Measurements from ENCODE around the gene ZBTB40.
A peak's percentile ranks its signal among the peaks of the same experiment; 100 is the strongest.

ZBTB40 gene

GRCh38 chr1:22509815-22510214 lies 58.2 kb downstream of the ZBTB40 start:
- DNase-seq: no peak

DNA sequence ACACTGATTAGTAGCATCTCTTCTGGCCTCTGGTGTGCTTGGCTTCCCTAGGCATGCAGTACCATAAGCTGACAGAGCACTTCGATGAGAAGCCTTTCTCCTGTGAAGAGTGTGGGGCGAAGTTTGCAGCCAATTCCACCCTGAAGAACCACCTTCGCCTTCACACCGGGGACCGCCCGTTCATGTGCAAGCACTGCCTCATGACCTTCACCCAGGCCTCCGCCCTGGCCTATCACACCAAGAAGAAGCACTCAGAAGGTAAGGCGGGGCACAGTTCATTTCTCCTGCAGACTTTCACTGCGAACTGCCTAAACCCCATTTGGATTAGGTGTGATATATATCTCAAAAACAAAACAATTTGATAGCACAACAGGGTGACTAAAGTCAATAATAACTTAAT lies 61.2 kb downstream of the ZBTB40 start:
- no peak for DNase-seq

- no peak for DNase-seq
Observed at GRCh38 chr1:22516906-22517571, 65.4 kb downstream of the ZBTB40 start.

- no peak for DNase-seq
Observed at GRCh38 chr1:22517956-22518355, 66.3 kb downstream of the ZBTB40 start.

DNA sequence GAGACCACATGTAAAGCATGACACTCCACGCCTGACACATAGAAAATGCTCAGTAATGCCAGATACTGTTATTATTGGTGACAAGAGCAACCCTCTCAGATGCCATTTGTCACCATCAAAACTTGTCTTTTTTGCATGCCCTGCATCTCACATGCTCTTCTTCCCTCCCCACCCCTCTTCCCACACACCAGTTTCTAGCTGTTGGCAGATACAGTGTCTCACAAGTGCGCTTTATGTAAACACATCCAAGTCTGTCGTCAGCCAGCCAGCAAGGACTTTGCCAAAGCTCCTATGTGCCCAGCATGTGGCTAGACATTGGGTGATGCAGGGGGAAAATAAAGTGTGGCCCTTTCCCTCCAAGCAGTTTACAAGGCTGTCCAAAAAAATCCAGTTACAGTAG lies 66.7 kb downstream of the ZBTB40 start:
- no peak for DNase-seq

DNA sequence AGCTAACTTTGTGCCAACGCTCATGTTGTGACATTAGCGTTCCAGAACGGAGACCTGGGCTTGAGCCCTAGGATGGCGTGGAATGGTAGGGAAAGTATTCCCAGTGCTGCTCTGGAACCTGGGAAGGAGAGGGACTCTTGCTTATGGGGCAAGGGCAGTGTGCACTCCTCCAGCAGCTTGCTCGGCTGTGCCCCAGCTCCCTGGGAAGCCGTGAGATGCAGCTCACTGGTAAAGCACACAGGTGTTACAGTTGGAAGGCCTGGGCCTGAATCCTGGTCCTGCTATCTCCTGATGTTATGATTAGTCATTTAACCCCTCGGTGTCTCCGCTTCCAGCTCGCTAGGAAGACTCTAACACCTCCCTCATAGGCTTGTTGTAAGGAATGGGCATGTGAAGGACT lies 69.2 kb downstream of the ZBTB40 start:
- DNase-seq: no peak

DNA sequence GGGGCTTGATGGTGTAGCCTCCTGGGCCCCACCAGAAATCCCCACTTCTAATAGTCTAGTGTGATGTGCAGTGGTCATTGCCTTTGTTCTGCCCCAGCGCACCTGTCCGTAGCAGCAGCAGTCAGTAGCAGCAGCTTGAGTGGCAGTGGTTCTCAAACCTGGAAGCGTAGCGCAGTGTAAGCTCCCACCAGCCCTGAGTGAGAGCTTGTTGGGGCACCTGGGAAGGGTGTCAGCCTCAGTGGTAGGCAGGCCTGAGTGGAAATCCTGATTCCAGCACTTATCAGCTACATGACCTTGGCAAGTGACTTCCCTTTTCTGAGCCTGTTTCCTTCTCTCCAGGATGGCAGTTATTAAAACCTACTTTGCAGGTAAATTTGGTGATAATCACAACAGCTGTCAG lies 70.0 kb downstream of the ZBTB40 start:
- DNase-seq: no peak

DNA sequence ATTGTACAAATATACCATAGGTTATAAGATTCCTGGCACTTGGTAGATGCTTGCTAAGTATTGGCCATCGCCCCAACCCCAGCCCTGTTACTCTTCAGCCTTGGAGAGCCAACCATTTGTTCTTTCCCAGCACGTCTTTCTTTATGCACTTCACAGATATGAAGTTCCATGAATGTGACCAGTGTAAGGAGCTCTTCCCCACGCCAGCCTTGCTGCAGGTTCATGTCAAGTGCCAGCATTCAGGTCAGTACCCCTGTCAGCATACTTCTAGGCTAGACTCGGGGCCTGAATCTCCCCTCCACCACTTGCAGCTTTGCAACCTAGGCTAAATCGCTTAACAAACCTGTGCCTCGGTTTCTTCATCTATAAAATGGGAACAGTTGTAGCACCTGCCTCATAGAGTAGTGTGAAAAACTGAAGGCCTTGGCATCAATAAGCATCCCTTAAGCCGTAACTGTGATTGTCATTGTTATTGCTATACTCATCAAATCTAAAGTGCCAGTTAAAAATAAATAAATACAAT lies 70.6 kb downstream of the ZBTB40 start:
- no peak for DNase-seq

GRCh38 chr1:22524481-22524880 lies 72.8 kb downstream of the ZBTB40 start:
- no peak for DNase-seq

GRCh38 chr1:22525211-22525610 lies 73.6 kb downstream of the ZBTB40 start:
- DNase-seq: no peak

GRCh38 chr1:22525646-22526045 lies 74.0 kb downstream of the ZBTB40 start:
- no peak for DNase-seq

DNA sequence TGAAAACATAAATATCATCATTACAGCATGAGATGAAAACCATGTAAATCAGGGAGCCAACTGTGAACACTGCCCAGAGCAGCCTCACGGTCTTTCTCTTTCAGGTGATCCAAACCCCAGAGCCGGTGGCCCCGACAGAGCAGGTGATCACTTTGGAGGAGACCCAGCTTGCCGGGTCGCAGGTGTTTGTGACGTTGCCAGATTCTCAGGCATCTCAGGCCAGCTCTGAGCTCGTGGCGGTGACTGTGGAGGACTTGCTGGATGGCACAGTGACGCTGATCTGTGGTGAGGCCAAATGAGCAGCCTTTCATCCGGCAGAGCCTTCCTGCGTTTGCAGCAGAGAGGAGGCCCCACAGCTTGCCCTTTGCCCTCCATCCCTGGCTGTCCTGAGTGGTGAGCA lies 74.4 kb downstream of the ZBTB40 start:
- no peak for DNase-seq

- no peak for DNase-seq
Observed at GRCh38 chr1:22526677-22527076, 75.0 kb downstream of the ZBTB40 start.

GRCh38 chr1:22527122-22527521 lies 75.5 kb downstream of the ZBTB40 start:
- no peak for DNase-seq

- DNase-seq: peak; percentile 49
Observed at GRCh38 chr1:22527555-22528296, 76.1 kb downstream of the ZBTB40 start.

DNA sequence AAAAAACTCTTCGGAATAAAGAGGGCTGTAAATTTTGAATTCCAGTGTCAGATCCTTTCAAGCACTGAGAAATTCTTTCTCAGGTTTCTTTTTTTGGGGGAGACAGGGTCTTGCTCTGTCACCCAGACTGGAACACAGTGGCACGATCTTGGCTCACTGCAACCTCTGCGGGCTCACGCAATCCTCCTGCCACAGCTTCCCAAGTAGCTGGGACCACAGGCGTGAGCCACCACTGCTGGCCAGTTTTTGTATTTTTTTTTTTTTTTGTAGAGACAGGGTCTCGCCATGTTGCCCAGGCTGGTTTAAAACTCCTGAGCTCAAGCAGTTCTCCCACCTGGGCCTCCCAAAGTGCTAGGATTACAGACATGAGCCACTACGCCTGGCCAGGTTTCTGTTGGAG lies 76.8 kb downstream of the ZBTB40 start:
- no peak for DNase-seq

GRCh38 chr1:22529901-22530621 lies 78.4 kb downstream of the ZBTB40 start:
- DNase-seq: no peak

- DNase-seq: no peak
Observed at GRCh38 chr1:22530715-22531114, 79.1 kb downstream of the ZBTB40 start.

DNA sequence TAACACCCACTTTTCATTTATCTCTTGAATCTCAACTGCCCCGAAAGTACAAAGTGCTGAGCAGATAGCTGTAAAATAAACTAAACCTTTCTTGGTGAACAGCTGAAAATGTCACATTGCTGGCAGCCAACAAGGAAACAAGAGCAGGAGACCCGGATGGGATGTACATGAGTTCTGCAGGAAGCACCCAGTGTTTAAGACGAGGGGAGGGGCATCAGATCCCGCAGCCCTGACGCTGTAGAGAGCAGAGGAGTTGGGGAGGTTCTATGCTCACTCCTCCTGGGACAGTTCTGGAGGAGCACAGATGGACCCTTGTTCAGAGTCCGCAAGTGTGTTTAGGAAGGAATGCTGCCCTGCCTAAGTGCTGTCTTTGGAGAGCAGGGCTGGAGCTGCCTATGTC lies 79.6 kb downstream of the ZBTB40 start:
- DNase-seq: no peak

GRCh38 chr1:22533244-22533895 lies 81.7 kb downstream of the ZBTB40 start:
- DNase-seq: no peak

- DNase-seq: no peak
Observed at GRCh38 chr1:22534951-22535350, 83.3 kb downstream of the ZBTB40 start.

- DNase-seq: no peak
Observed at GRCh38 chr1:22535399-22535798, 83.7 kb downstream of the ZBTB40 start.

DNA sequence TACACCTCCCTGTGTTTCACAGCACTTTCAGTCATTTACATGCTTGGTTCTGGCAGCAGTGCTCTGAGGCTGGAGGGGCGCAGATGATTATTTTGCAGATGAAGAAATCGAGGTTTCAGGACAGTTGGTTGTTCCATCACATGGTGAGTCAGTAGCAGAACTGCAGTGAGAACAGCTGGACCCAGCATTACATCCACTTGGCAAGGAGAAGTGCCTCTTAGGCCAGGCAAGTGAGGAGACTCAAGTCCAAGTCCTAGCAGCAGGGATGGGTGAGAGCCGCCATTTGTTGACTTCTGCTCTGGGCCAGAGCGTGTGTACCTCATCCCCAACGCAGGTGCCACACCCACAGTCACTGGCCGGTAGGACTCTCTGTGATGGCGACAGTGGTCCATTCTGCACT lies 84.9 kb downstream of the ZBTB40 start:
- DNase-seq: no peak

Measured in retina (tissue), 1 donor.